Epithelial cell of esophagus (primary cell): ENCODE data around the gene DTX3.

Experiments used
- DNase-seq: peaks from one replicate; pipeline ENCODE4 v3.0.0; 2010; ENCODE audit warnings: low read depth
- H3K4me3 ChIP-seq: 2 replicates; pipeline ENCODE4 v1.5.1; 2011; ENCODE audit warnings: mild to moderate bottlenecking, low read length, control low read depth
- TF ChIP-seq, protein P1 (sequence below): IDR thresholded peaks from 2 replicates; pipeline ENCODE4 v1.5.1; 2011; ENCODE audit warnings: low read depth, mild to moderate bottlenecking, low read length, control low read depth, inconsistent platforms; ENCODE audit not compliant: insufficient read depth; ENCODE audit errors: missing control alignments

DTX3 gene

DNA sequence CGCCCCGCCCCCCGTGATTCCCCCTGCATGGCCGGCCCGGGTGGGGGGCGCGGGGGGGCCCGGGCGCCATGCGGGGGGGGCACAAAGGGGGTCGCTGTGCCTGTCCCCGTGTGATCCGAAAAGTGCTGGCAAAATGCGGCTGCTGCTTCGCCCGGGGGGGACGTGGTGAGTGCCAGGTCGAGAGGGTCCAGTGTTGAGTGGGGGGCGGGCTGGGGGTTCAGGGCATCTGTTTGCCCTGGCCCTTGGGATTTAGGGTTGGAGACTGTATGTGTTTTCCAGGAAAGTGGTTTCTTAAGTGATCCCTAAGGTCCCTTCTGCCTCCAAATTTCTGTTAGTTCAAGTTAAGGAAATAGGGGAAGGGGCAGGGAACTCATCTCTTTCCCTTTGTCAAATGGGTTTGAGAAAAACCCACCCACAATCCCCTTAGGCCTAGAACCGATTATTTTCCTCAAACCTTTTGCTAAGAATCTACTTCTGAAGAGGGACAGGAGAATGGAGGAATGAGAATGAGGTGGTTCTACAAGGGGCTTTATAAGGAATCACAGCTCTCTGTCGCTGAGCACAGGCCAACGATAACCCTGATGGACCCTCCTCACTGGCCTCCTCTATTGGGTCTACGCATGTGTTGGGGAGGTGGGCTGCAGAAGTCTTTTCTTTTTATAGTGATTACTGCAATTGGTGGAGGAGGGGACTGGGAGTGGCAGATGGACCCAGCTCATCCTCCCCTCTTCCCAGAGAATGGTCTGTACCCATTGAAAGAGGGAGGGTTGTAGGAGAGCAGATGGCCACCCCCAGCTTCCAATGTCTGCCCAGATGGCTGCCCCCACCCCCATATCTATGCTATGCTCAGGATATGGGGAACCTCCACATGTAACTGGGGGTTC, 7.4 kb downstream of the DTX3 start:
- no peak overlapping the region for H3K4me3 ChIP-seq
- no peak for DNase-seq
- TF ChIP-seq, protein P1, sequence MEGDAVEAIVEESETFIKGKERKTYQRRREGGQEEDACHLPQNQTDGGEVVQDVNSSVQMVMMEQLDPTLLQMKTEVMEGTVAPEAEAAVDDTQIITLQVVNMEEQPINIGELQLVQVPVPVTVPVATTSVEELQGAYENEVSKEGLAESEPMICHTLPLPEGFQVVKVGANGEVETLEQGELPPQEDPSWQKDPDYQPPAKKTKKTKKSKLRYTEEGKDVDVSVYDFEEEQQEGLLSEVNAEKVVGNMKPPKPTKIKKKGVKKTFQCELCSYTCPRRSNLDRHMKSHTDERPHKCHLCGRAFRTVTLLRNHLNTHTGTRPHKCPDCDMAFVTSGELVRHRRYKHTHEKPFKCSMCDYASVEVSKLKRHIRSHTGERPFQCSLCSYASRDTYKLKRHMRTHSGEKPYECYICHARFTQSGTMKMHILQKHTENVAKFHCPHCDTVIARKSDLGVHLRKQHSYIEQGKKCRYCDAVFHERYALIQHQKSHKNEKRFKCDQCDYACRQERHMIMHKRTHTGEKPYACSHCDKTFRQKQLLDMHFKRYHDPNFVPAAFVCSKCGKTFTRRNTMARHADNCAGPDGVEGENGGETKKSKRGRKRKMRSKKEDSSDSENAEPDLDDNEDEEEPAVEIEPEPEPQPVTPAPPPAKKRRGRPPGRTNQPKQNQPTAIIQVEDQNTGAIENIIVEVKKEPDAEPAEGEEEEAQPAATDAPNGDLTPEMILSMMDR = no peak

DNA sequence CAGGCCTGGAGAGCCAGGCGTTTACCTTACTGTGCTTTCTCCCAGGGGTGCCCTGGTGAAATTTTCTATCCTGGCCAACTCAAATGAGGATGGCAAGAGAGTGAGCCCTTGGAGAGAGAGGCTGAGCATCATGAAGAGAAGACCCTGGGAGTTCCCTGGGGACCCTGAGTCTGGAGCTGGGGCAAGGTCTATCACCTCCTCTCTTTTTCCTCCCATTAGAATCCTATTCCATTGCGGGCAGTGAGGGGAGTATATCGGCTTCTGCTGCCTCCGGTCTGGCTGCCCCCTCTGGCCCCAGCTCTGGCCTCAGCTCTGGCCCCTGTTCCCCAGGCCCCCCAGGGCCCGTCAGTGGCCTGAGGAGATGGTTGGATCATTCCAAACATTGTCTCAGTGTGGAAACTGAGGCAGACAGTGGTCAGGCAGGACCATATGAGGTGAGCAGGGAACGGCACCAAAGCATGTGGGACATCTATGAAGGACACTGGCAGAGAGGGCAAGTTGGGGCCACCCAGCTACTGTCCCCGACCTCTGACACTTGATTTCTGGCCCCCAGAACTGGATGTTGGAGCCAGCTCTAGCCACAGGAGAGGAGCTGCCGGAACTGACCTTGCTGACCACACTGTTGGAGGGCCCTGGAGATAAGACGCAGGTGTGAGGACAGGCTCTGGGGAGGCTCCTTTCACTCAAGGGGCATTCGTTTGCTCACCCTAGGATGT, 8.2 kb downstream of the DTX3 start:
- TF ChIP-seq, protein P1 = no peak
- no peak for DNase-seq

DNA sequence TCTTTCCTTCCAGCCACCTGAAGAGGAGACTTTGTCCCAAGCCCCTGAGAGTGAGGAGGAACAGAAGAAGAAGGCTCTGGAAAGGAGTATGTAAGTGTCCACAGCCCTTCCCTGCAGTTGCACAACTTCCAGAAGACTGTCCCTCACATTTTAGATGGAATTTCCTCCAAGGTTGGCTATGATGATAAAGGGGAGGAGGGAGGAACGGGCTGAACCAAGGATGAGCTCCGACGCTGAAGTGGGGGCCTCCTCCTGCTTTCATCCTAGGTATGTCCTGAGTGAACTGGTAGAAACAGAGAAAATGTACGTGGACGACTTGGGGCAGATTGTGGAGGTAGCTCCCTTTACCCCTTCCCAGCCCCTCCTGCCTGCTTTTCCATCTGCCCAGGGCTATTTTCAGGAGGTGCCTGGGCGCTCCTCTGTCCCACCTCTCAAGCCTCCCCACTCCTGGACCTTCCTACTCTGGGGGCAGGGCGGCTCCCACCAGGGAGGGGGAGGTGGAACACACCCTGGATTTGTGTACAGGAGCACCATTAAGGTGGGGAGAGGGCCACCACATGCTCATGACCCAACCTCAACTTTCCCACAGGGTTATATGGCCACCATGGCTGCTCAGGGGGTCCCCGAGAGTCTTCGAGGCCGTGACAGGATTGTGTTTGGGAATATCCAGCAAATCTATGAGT, 8.9 kb downstream of the DTX3 start:
- TF ChIP-seq, protein P1 = no peak

More for the DNA sequence above, 8.2 kb downstream of the DTX3 start:
- no peak overlapping the region for H3K4me3 ChIP-seq

DNA sequence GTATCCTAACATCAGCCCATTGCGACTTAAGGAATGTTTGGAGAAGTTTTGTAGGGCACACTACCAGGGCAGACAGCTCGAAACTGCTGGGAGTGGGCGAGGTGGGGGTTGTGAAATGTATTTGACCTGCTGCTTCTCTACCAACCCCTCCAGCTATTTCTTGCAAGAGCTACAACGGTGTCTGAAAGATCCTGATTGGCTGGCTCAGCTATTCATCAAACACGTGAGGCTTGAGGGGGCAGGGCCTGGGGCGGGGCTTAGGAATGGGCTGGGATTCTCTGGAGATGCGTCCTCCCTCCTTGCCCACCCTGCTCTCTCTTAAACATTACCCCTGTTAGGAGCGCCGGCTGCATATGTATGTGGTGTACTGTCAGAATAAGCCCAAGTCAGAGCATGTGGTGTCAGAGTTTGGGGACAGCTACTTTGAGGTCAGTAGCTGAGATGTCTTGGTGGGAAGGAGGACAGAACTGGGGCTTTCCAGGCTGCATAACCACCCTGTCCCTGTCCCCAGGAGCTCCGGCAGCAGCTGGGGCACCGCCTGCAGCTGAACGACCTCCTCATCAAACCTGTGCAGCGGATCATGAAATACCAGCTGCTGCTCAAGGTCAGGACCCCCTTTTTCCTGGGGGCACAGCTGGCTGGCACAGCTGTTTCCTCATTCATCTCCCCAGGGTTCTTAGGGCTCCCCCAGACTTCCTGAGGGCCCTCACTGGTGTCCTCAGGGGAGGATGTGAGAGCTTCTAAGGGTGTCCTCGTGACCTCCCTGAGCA, 9.7 kb downstream of the DTX3 start:
- peak; percentile 38 for DNase-seq
- TF ChIP-seq, protein P1 = no peak
- no peak overlapping the region for H3K4me3 ChIP-seq

More for the DNA sequence above, 8.9 kb downstream of the DTX3 start:
- no peak for DNase-seq
- no peak overlapping the region for H3K4me3 ChIP-seq

GRCh38 chr12:57614948-57615500, 10.4 kb downstream of the DTX3 start:
- TF ChIP-seq, protein P1 = no peak
- no peak for DNase-seq
- H3K4me3 ChIP-seq = no peak overlapping the region

- no peak overlapping the region for H3K4me3 ChIP-seq
- TF ChIP-seq, protein P1 = no peak
- no peak for DNase-seq
Measured at GRCh38 chr12:57615637-57616036, 11.0 kb downstream of the DTX3 start.
